Transverse colon (tissue), 3 donors: ENCODE data around the gene CD37.

Experiments used
- POLR2A ChIP-seq: fragments of 450-650 bp; IDR thresholded peaks from one replicate; pipeline ENCODE4 v1.6.1; 2016; ENCODE audit warnings: antibody characterized with exemption, mild to moderate bottlenecking, moderate library complexity
- TF ChIP-seq, protein P1 (sequence below), 5 experiments: fragments of 200-600 bp in 3 of 5; fragments of 450-650 bp in 2 of 5; sonication (generic) in 3 of 5; IDR thresholded peaks; 1 replicate in 2 of 5; 2 replicates in 3 of 5; pipeline ENCODE4 v1.5.1; 2016 to 2017; ENCODE audit warnings: antibody characterized with exemption in 5 of 5, inconsistent platforms in 3 of 5, mild to moderate bottlenecking in 2 of 5, moderate library complexity in 1 of 5

DNA sequence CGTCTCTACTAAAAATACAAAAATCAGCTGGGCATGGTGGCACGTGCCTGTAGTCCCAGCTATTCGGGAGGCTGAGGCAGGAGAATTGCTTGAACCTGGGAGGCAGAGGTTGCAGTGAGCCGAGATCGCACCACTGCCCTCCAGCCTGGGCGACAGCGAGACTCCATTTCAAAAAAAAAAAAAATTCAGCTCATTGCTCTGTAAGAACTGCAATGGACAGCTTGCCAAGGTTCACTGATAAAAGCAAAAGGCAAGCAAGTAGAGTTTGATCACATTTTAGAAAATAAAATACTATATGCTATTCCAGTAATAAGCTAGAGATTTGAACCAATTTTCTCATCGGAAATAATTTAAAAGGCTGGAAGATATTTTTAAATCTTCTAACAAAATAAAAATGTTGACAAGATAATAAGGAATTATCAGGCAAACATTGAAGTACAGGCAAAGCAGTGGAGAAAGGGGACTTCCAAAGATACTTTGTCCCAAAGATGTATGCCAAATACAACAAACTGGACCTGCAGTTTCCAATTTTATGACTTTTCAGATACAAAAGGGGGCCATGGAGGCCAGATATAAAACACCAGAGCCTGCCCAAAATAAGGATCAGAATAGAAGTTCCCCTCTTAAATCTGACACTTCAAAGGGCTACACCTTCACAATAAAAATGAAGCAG, 39.9 kb upstream of the CD37 start:
- TF ChIP-seq, protein P1, sequence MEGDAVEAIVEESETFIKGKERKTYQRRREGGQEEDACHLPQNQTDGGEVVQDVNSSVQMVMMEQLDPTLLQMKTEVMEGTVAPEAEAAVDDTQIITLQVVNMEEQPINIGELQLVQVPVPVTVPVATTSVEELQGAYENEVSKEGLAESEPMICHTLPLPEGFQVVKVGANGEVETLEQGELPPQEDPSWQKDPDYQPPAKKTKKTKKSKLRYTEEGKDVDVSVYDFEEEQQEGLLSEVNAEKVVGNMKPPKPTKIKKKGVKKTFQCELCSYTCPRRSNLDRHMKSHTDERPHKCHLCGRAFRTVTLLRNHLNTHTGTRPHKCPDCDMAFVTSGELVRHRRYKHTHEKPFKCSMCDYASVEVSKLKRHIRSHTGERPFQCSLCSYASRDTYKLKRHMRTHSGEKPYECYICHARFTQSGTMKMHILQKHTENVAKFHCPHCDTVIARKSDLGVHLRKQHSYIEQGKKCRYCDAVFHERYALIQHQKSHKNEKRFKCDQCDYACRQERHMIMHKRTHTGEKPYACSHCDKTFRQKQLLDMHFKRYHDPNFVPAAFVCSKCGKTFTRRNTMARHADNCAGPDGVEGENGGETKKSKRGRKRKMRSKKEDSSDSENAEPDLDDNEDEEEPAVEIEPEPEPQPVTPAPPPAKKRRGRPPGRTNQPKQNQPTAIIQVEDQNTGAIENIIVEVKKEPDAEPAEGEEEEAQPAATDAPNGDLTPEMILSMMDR (IDR thresholded peaks at IDR 0.05): no peak
- TF ChIP-seq POLR2A: no peak
